Measurements from ENCODE around the gene HADH.

Gene HADH

DNA sequence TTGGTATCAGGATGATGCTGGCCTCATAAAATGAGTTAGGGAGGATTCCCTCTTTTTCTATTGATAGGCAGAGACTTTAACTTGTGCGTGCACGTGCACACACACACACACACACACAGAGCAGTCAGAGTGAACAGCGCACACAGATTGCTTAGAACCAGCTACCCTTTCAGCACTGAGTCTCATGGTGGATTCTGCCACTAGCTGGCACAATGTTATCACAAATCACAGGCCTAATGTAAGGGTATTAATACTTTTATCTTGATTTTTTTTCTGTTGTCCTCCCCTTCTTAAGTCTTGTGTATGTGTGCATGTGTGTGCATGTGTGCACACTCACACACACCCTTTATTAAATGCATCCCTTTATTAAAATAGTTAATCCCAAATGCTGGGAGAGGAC is 53.2 kb downstream of the HADH start:
- no peak for DNase-seq (ENCODE audit: low read depth)
- TF ChIP-seq, protein P1, sequence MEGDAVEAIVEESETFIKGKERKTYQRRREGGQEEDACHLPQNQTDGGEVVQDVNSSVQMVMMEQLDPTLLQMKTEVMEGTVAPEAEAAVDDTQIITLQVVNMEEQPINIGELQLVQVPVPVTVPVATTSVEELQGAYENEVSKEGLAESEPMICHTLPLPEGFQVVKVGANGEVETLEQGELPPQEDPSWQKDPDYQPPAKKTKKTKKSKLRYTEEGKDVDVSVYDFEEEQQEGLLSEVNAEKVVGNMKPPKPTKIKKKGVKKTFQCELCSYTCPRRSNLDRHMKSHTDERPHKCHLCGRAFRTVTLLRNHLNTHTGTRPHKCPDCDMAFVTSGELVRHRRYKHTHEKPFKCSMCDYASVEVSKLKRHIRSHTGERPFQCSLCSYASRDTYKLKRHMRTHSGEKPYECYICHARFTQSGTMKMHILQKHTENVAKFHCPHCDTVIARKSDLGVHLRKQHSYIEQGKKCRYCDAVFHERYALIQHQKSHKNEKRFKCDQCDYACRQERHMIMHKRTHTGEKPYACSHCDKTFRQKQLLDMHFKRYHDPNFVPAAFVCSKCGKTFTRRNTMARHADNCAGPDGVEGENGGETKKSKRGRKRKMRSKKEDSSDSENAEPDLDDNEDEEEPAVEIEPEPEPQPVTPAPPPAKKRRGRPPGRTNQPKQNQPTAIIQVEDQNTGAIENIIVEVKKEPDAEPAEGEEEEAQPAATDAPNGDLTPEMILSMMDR (IDR thresholded peaks at IDR 0.05; ENCODE audit: insufficient read depth, low read depth, low read length, missing control alignments), result no peak
- H3K4me3 ChIP-seq (ENCODE audit: low read length), result no peak overlapping the region

DNA sequence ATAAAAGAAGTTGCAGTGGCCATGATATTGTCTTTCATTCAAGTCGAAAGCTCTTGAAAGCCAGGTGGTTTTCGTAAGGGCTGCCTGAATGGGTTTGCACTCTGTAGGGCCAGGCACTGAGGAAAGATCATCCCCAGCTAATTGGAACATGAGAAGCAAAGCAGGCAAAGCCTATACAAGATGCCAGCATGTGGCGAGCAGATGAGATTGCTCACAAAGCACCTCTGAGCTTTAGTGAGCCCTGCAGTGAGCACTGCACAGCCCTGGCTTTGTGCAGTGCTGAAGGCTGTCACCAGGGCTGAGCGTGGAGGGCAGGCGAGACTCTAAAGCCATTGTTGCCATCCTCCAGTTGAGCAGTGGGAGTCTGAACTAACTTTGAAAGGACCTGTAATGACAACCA is 53.8 kb downstream of the HADH start:
- DNase-seq (ENCODE audit: low read depth), result no peak
- TF ChIP-seq, protein P1 (IDR thresholded peaks at IDR 0.05; ENCODE audit: insufficient read depth, low read depth, low read length, missing control alignments), result no peak
- H3K4me3 ChIP-seq (ENCODE audit: low read length), result no peak overlapping the region

DNA sequence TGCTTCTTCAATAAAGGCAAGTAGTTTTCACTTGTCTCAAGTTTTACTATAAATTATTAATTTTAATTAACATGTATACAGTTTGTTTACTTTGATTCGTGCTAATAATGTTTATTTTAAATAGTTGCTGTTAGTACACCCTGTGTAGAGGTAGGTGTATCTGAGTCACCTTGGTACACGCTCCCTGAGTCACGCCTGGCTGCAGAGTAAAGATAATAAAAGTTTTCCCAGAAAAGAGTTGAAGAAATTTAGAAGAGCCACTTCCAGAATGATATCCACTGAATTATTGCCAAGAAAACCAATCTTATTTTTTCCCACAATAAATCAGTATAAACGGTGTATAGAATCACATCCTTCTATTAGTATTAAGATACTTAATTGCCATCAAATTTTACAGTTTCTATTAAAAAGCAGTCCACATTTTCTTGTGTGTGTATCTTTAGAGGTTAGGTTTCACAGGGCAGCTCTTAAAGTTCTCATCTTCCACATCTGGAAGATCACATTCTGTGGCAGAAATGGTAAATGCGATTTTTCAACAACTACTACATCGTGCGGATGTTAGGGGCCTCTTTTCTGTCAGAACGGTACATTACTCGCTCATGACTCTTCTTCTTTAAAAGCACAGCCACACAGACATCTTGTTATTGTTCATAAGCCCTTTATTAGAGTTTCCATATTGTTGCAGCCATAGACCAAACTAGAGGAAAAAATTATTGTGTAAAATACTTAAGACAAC is 55.4 kb downstream of the HADH start:
- no peak overlapping the region for H3K4me3 ChIP-seq (ENCODE audit: low read length)
- TF ChIP-seq, protein P1 (IDR thresholded peaks at IDR 0.05; ENCODE audit: insufficient read depth, low read depth, low read length, missing control alignments), result no peak
- peak; percentile 55 for DNase-seq (ENCODE audit: low read depth)

DNA sequence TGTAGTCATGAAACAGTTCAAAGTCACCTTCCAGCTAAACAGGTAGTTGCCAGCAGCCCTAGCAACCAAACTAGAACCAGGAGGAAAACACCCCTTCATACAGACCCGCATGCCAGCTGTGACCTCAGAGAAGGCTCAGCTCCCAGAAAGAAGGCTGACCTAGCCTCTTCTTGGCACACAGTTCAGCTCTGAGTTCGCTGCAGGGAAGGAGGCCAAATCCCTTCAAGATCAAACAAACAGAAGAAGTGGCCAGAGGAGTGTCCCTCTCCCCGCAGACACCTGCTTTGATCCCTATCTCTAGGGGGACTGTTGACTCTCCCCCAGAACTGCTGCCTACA is 56.0 kb downstream of the HADH start:
- no peak for DNase-seq (ENCODE audit: low read depth)
- TF ChIP-seq, protein P1 (IDR thresholded peaks at IDR 0.05; ENCODE audit: insufficient read depth, low read depth, low read length, missing control alignments), result no peak

DNA sequence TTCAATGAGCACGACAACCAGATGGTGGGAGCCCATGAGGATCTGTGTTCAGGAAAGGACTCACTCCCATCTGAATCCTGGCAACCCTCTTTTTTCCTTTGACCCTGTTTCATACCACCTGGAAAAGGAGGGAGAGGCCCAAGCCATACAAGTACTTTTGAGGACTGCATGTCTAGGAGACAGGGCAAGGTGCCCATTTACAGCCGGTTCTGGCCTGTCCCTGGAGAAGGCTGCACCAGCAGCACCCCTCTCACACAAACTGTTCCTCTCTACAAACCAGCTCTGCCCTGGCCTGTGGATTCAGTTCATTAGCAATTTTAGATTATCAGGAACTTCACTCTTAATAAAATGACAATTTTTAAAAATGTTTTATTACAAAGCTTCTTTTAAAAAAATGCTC is 57.5 kb downstream of the HADH start:
- no peak overlapping the region for H3K4me3 ChIP-seq (ENCODE audit: low read length)
- TF ChIP-seq, protein P1 (IDR thresholded peaks at IDR 0.05; ENCODE audit: insufficient read depth, low read depth, low read length, missing control alignments), result no peak
- no peak for DNase-seq (ENCODE audit: low read depth)

More for the DNA sequence above, 56.0 kb downstream of the HADH start:
- H3K4me3 ChIP-seq (ENCODE audit: low read length), result no peak overlapping the region

DNA sequence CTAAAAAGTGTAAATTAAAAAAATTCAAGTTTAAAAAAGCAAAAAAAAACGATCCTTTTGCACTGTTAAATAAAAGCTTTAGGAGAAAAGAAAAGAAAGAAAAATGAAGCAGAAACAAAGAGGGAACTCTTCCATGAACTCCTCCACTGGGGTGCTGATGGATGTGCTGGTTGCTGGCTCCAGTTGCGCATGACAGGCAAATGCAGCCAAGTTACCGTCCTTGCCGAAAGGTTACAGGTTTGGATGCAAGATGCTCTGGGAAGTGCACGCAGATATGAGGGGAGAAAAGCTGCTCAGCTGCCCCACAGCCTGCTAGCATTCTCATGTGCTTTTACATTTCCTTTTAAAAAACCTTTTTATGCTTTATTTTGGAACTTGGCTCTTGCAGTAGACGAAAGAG is 58.5 kb downstream of the HADH start:
- TF ChIP-seq, protein P1 (IDR thresholded peaks at IDR 0.05; ENCODE audit: insufficient read depth, low read depth, low read length, missing control alignments), result no peak
- DNase-seq (ENCODE audit: low read depth), result no peak

DNA sequence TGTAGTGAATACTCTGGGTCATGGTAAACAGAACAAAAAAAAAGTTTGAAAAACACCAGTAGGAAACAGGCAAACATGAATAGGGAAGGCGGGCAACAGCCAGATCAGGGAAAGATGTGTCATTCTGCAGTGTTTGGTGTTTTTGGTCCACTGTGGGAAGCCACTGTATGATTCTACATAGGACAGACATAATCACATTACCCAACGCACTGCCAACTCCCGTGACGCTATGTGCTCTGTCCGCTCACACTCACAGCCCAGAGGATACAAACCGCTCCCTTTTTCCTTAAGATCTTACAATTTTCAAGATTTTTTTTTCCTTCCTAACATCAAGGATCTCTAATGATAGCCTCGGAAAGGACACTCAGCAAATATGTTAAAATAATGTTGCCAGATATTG is 59.3 kb downstream of the HADH start:
- DNase-seq (ENCODE audit: low read depth), result no peak
- TF ChIP-seq, protein P1 (IDR thresholded peaks at IDR 0.05; ENCODE audit: insufficient read depth, low read depth, low read length, missing control alignments), result no peak
- no peak overlapping the region for H3K4me3 ChIP-seq (ENCODE audit: low read length)

More for the DNA sequence above, 58.5 kb downstream of the HADH start:
- no peak overlapping the region for H3K4me3 ChIP-seq (ENCODE audit: low read length)

Data from epithelial cell of esophagus (primary cell).